IPS-18c (cell line): ENCODE measurements around the gene CDC73.
"Not testable (repeated sequence)": the region's sequence is repeated elsewhere in the genome, so short reads cannot be mapped to it uniquely, and the experiment has no call there.

Source experiments
- H3K4me3 ChIP-seq: 2 replicates; pipeline ENCODE4 v1.7.0; 2013; ENCODE audit warnings: low read depth, mild to moderate bottlenecking, low read length, moderate library complexity; ENCODE audit not compliant: insufficient read depth
- H3K9me3 ChIP-seq: one replicate; pipeline ENCODE4 v1.6.1; 2013; ENCODE audit warnings: mild to moderate bottlenecking, low read length, moderate library complexity; ENCODE audit not compliant: control insufficient read depth, insufficient read depth

Gene CDC73

DNA sequence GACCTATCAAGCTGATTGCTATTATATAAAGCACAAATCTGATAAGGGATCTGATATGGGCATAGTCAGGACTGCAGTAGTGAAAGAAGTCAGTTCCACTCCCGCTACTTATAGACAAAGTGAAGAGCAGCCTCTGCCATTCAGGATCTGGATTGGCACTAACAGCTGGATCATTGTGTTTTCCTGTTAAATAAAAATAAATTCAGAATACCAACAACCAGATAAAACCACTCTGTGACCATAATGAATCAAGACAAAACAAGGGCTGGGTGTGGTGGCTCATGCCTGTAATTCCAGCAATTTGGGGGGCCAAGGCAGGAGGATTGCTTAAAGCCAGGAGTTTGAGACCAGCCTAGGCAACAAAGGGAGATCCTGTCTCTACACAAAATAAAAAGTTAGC, 11.6 kb upstream of the CDC73 start:
- Histone ChIP-seq H3K9me3 (no peaks in the 10 kb centered on the region), H3K4me3 (no peak overlapping the region)

DNA sequence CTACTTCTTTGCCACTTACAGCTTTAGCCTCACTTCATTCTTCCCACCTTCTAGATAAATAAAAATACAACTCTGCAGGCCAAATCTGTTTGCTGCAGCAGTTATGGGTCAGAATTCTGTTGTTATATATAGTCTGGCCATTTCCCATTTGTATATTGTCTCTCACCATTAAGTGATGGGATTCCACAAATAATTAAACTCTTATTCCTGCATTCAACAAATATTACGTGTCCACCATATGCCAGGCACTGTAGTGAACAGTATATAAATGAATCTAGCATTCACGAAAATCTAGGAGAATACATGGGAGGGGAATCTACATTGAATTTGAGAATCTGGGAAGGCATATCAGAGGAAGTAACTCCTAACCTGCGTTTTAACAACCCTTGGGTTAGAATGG, 11.0 kb upstream of the CDC73 start:
- no peak overlapping the region for H3K4me3 ChIP-seq
- no peaks in the 10 kb centered on the region for H3K9me3 ChIP-seq

DNA sequence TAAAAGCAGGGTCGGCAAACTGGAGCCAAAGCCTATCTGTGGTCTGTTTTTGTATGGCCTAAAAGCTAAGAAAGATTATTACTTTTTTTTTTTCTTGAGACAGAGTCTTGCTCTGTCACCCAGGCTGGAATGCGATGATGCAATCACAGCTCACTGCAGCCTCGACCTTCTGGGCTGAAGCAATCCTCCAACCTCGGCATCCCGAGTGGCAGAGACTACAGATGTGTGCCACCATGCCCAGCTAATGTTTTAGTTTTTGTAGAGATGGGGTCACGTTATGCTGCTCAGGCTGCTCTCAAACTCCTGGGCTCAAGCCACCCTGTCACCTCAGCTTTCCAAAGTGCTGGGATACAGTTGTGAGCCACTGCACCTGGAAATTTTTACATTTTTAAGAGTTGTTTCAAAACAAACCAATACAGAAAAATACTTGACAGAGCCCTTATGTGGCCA, 10.2 kb upstream of the CDC73 start:
- H3K4me3 ChIP-seq = no peak overlapping the region
- peaks cover 2% of the 10 kb centered on the region for H3K9me3 ChIP-seq

- Histone ChIP-seq H3K9me3 (peaks cover 2% of the 10 kb centered on the region), H3K4me3 (no peak overlapping the region)
Measured at GRCh38 chr1:193113258-193113991, 8.4 kb upstream of the CDC73 start.

DNA sequence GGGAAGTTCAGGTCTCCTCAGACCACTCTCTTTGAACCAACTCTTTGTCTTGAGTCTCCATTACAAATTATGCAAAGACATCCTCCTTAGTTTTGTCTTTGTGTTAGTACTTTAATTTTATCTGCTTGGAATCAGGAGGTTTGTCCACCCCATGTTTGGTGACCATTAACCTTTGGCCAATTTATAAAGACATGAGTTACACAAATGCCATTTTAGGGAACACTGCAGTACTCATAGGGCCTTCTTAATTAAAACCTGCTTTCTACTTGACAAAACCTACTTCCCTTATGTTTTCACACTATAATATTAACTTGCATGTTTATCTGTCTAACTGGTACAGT, 7.9 kb upstream of the CDC73 start:
- H3K9me3 ChIP-seq = peaks cover 2% of the 10 kb centered on the region
- H3K4me3 ChIP-seq = no peak overlapping the region

GRCh38 chr1:193114485-193115095, 7.2 kb upstream of the CDC73 start:
- no peak overlapping the region for H3K4me3 ChIP-seq

GRCh38 chr1:193115629-193116227, 6.1 kb upstream of the CDC73 start:
- Histone ChIP-seq H3K4me3 (no peak overlapping the region), H3K9me3 (peaks cover 2% of the 10 kb centered on the region)

More at GRCh38 chr1:193114485-193115095, 7.2 kb upstream of the CDC73 start:
- H3K9me3 ChIP-seq = peaks cover 2% of the 10 kb centered on the region

DNA sequence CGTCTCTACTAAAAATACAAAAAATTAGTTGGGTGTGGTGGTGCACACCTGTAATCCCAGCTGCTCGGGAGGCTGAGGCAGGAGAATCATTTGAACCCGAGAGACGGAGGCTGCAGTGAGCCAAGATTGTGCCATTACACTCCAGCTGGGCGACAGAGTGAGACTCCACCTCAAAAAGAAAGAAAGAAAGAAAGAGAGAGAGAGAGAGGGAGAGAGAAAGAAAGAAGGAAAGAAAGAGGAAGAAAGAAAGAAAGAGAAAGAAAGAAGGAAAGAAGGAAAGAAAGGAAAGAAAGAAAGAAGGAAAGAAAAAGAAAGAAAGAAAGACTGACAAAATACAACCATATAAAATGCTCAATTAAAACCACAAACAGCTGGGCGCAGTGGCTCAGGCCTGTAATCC, 4.7 kb upstream of the CDC73 start:
- not testable (repeated sequence) for H3K9me3 ChIP-seq, H3K4me3 ChIP-seq

DNA sequence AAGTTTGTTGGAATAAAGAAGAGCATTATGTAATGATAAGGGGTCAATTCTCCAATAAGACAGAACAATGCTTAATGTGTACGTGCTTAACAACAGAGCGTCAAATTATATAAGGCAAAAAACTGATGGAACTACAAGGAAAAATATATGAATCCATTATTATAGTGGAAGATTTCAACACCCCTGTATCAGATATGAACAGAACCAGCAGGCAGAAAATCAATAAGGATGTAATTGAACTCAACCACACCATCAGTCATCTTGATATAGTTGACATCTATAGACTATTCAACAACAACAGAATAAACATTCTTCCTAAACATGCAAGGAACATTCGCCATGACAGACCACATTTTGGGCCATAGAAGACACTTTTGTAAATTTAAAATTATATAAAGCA, 3.6 kb upstream of the CDC73 start:
- Histone ChIP-seq H3K4me3 (no peak overlapping the region), H3K9me3 (peaks cover 2% of the 10 kb centered on the region)

- H3K4me3 ChIP-seq = no peak overlapping the region
- peaks cover 2% of the 10 kb centered on the region for H3K9me3 ChIP-seq
Measured at GRCh38 chr1:193118803-193119730, 2.8 kb upstream of the CDC73 start.

- Histone ChIP-seq H3K9me3 (peaks cover 2% of the 10 kb centered on the region), H3K4me3 (no peak overlapping the region)
Measured at GRCh38 chr1:193120604-193121166, 1.1 kb upstream of the CDC73 start.

GRCh38 chr1:193123751-193124150, 1.9 kb downstream of the CDC73 start:
- Histone ChIP-seq H3K9me3 (no peaks in the 10 kb centered on the region), H3K4me3 (no peak overlapping the region)

DNA sequence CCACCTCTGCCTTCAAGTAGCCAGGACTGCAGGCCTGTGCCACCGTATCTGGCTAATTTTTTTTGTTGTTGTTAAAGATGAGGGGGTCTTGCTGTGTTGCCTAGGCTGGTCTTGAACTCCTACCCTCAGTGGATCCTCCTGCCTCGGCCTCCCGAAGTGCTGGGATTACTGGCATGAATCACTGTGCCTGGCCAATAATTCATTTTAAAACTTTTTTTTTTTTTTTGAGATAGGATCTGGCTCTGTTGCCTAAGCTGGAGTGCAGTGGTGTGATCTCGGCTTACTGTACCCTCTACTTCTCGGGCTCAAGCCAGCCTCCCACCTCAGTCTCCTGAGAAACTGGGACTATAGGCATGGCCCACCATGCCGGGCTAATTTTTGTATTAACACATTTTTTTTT, 3.5 kb downstream of the CDC73 start:
- Histone ChIP-seq H3K9me3 (no peaks in the 10 kb centered on the region), H3K4me3 (no peak overlapping the region)

DNA sequence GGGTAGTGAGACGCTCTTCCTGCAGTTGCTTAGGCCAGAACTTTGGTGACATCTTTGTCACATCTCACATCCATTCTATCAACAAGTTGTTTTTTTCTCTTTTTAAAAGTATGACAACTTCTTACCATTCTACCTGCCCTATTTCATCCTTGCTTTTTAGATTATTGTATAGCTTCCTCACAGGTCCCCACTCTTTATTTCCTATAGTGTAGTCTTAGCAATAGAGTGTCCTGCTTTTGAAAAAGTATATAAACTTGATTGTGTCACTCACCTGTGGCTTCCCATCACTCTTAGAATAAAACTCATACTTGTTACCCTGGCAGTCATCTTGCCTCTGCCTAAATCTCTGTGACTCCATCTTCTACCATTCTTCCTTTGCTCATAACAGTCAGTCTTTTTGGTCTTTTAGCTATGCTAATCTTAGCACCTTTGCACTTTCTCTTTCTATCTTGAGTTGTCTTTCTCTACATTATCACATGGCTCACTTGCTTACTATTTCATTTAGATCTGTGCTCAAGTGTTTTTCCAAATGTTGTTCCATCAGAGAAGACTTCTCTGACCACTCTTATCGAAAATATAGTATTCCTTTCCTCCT, 9.5 kb downstream of the CDC73 start:
- H3K4me3 ChIP-seq = no peak overlapping the region
- no peaks in the 10 kb centered on the region for H3K9me3 ChIP-seq

DNA sequence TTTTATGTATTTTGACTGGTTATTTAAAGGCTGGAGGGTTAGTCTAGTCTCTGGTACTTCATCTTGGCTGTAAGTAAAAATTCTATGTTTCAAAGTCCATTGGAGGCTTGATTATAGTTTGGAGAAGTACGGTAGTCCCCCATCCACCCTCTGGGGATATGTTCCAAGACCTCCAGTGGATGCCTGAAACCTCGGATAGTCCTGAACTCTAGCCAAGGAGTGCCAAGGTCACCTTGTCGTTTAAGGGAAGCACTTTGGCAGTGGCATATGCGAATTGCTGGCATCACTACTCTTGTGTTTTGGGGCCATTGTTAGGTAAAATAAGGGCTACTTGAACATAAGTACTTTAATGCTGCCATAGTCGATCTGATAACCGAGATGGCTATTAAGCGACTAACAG, 18.4 kb downstream of the CDC73 start:
- Histone ChIP-seq H3K4me3 (no peak overlapping the region), H3K9me3 (no peaks in the 10 kb centered on the region)

DNA sequence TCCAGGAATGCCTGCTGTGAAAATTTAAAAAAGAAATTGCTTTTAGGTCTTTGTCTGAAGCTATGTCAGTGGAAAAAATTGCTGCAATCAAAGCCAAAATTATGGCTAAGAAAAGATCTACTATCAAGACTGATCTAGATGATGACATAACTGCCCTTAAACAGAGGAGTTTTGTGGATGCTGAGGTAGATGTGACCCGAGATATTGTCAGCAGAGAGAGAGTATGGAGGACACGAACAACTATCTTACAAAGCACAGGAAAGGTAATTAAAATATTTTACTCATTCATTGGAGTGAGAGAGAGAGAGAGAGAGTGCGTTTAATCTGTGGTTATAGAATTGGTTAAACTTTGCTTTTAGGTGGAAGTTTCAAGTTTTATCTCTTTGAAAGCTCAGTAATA, 20.0 kb downstream of the CDC73 start:
- no peak overlapping the region for H3K4me3 ChIP-seq
- no peaks in the 10 kb centered on the region for H3K9me3 ChIP-seq

GRCh38 chr1:193142409-193142808, 20.6 kb downstream of the CDC73 start:
- H3K4me3 ChIP-seq = no peak overlapping the region

More at GRCh38 chr1:193142409-193142808, 20.6 kb downstream of the CDC73 start:
- H3K9me3 ChIP-seq = no peaks in the 10 kb centered on the region
